HCT116 (cell line): ENCODE results near the gene HAND2. TPM values are rescaled to one million over a fixed set of nuclear protein-coding genes. Genes with fewer than 3 reads are reported as not detected.

ENCODE experiments used
- ATAC-seq: fragments of 200-7000 bp; cut with Tn5 transposase; 2 replicates; pipeline ENCODE4 v1.9.1; 2020; ENCODE audit warnings: mild to moderate bottlenecking, moderate library complexity
- BruUV-seq: library from RNA; stranded (reverse); fragments of 400-500 nt; replicated peaks from 2 replicates; lab custom pipeline; 2021; lab: Mats Ljungman, UMichigan
- CTCF ChIA-PET: fragments of 300-600 bp; sonication (Branson Sonifier 250); formaldehyde crosslinking; loops from one replicate; lab custom pipeline; 2021; ENCODE audit warnings: antibody characterized with exemption; lab: Charles Lee
- POLR2A ChIA-PET: fragments of 300-600, 350-600 bp; sonication (Branson Sonifier 250); formaldehyde crosslinking; loops from one replicate; lab custom pipeline; 2021; ENCODE audit warnings: antibody characterized with exemption; lab: Charles Lee
- RAD21 ChIA-PET, 2 experiments: fragments of 300-600 bp; sonication (Branson Sonifier 250); formaldehyde crosslinking; loops; one replicate each; lab custom pipeline; 2023; ENCODE audit warnings: low total read pairs in 2 of 2; ENCODE audit not compliant: uncharacterized antibody in 2 of 2, unreplicated experiment in 2 of 2, low non-redundant PET in 1 of 2; lab: Charles Lee
- DNase-seq: peaks from one replicate; pipeline ENCODE4 v3.0.0-alpha.2; 2010; ENCODE audit warnings: low read depth, low spot score
- H2AFZ ChIP-seq: fragments of 200-600 bp; shearing (Covaris generic), sonication (generic); 2 replicates; pipeline ENCODE4 v1.6.1; 2017; ENCODE audit warnings: low read depth, mixed run types, mixed read lengths, antibody characterized with exemption, low read length; ENCODE audit not compliant: poor library complexity, severe bottlenecking
- H3K27ac ChIP-seq: 2 replicates; pipeline ENCODE4 v1.5.1; 2012; ENCODE audit warnings: low read depth, low read length
- H3K27me3 ChIP-seq: fragments of 200-600 bp; sonication (generic); 2 replicates; pipeline ENCODE4 v1.6.1; 2016; ENCODE audit warnings: mixed run types, low read length, mixed read lengths; ENCODE audit not compliant: insufficient read depth
- H3K36me3 ChIP-seq, 2 experiments: fragments of 200-500 bp in 1 of 2; fragments of 200-600 bp in 1 of 2; sonication (Bioruptor generic) in 1 of 2; sonication (generic) in 1 of 2; 2 replicates each; pipeline versions ENCODE4 v1.5.1 to v1.6.1; 2014 to 2016; ENCODE audit warnings: low read length in 2 of 2, inconsistent platforms in 1 of 2, mixed read lengths in 1 of 2, mixed run types in 1 of 2; ENCODE audit not compliant: insufficient read depth in 2 of 2, control insufficient read depth in 1 of 2
- H3K4me1 ChIP-seq, 2 experiments: fragments of 200-600 bp in 1 of 2; sonication (generic) in 1 of 2; 2 replicates each; pipeline versions ENCODE4 v1.5.1 to v1.6.1; 2012 to 2017; ENCODE audit warnings: low read length in 2 of 2, inconsistent platforms in 1 of 2, mild to moderate bottlenecking in 1 of 2, mixed read lengths in 1 of 2, mixed run types in 1 of 2, moderate library complexity in 1 of 2; ENCODE audit not compliant: insufficient read depth in 2 of 2, control insufficient read depth in 1 of 2
- H3K4me2 ChIP-seq: fragments of 200-600 bp; sonication (generic); 2 replicates; pipeline ENCODE4 v1.6.1; 2017; ENCODE audit warnings: mixed run types, low read length, mixed read lengths
- H3K4me3 ChIP-seq, 2 experiments: fragments of 200-600 bp in 1 of 2; sonication (generic) in 1 of 2; replicated peaks in 1 of 2; 2 replicates each; pipeline ENCODE4 v1.5.1; 2011 to 2016; ENCODE audit warnings: low read length in 2 of 2, control low read depth in 1 of 2, low read depth in 1 of 2, mild to moderate bottlenecking in 1 of 2, mixed read lengths in 1 of 2, mixed run types in 1 of 2
- H3K79me2 ChIP-seq: fragments of 200-600 bp; sonication (generic); 2 replicates; pipeline ENCODE4 v1.6.1; 2017; ENCODE audit warnings: mild to moderate bottlenecking, mixed run types, low read length, moderate library complexity, mixed read lengths; ENCODE audit not compliant: insufficient read depth
- H3K9ac ChIP-seq: fragments of 200-600 bp; sonication (generic); 2 replicates; pipeline ENCODE4 v1.6.1; 2016; ENCODE audit warnings: low read length, mixed read lengths
- H3K9me2 ChIP-seq: fragments of 200-600 bp; sonication (generic), shearing (Covaris generic); 2 replicates; pipeline ENCODE4 v1.6.1; 2017; ENCODE audit warnings: mixed run types, mild to moderate bottlenecking, moderate library complexity; ENCODE audit not compliant: insufficient read depth
- H3K9me3 ChIP-seq, 2 experiments: fragments of 200-500 bp in 1 of 2; fragments of 200-600 bp in 1 of 2; sonication (Bioruptor generic) in 1 of 2; sonication (generic) in 1 of 2; 2 replicates each; pipeline ENCODE4 v1.6.1; 2014 to 2017; ENCODE audit warnings: low read length in 2 of 2, mixed read lengths in 2 of 2, inconsistent platforms in 1 of 2, low read depth in 1 of 2, mild to moderate bottlenecking in 1 of 2, mixed run types in 1 of 2, moderate library complexity in 1 of 2; ENCODE audit not compliant: control insufficient read depth in 1 of 2, insufficient read depth in 1 of 2
- H4K20me1 ChIP-seq: fragments of 200-600 bp; sonication (generic), shearing (Covaris generic); 2 replicates; pipeline ENCODE4 v1.6.1; 2017; ENCODE audit warnings: mixed run types, mild to moderate bottlenecking, moderate library complexity; ENCODE audit not compliant: insufficient read depth
- CEBPB ChIP-seq: IDR thresholded peaks from 2 replicates; pipeline ENCODE4 v1.6.1; 2012; ENCODE audit warnings: low read depth
- CTCF ChIP-seq, 3 experiments: fragments of 200-600 bp in 1 of 3; sonication (generic) in 1 of 3; IDR thresholded peaks in 2 of 3; conservative IDR thresholded peaks in 1 of 3; 2 replicates each; pipeline ENCODE4 v1.5.1; 2012 to 2017; ENCODE audit warnings: low read depth in 2 of 3, low read length in 2 of 3, antibody characterized with exemption in 1 of 3, borderline replicate concordance in 1 of 3, control low read depth in 1 of 3, mild to moderate bottlenecking in 1 of 3, mixed read lengths in 1 of 3, mixed run types in 1 of 3, moderate library complexity in 1 of 3; ENCODE audit not compliant: insufficient read depth in 1 of 3
- ELF1 ChIP-seq: IDR thresholded peaks from 2 replicates; pipeline ENCODE4 v1.6.1; 2012; ENCODE audit warnings: low read depth, borderline replicate concordance
- EZH2 ChIP-seq: fragments of 200-600 bp; sonication (generic); IDR thresholded peaks from 2 replicates; pipeline ENCODE4 v1.6.1; 2017; ENCODE audit warnings: antibody characterized with exemption, mixed run types
- EZH2phosphoT487 ChIP-seq: fragments of 200-600 bp; IDR thresholded peaks from 2 replicates; pipeline ENCODE4 v1.6.1; 2018; ENCODE audit warnings: antibody characterized with exemption, borderline replicate concordance
- FOSL1 ChIP-seq: IDR thresholded peaks from 2 replicates; pipeline ENCODE4 v1.6.1; 2012; ENCODE audit warnings: low read depth
- MAX ChIP-seq: IDR thresholded peaks from 2 replicates; pipeline ENCODE4 v1.6.1; 2012
- POLR2AphosphoS5 ChIP-seq: IDR thresholded peaks from 2 replicates; pipeline ENCODE4 v1.6.1; 2011; ENCODE audit warnings: mild to moderate bottlenecking, low read depth, low read length, moderate library complexity
- RAD21 ChIP-seq: IDR thresholded peaks from 2 replicates; pipeline ENCODE4 v1.6.1; 2012; ENCODE audit warnings: low read depth, mild to moderate bottlenecking
- SIN3A ChIP-seq: IDR thresholded peaks from 2 replicates; pipeline ENCODE4 v1.6.1; 2012; ENCODE audit warnings: low read depth
- SP1 ChIP-seq: IDR thresholded peaks from 2 replicates; pipeline ENCODE4 v1.6.1; 2012; ENCODE audit warnings: low read depth
- SRF ChIP-seq: IDR thresholded peaks from 2 replicates; pipeline ENCODE4 v1.6.1; 2012; ENCODE audit warnings: low read depth
- YY1 ChIP-seq: IDR thresholded peaks from 2 replicates; pipeline ENCODE4 v1.6.1; 2011; ENCODE audit warnings: low read length, low read depth, moderate library complexity, mild to moderate bottlenecking; ENCODE audit not compliant: insufficient replicate concordance; ENCODE audit errors: extremely low read depth
- ZBTB33 ChIP-seq: IDR thresholded peaks from 2 replicates; pipeline ENCODE4 v1.6.1; 2011; ENCODE audit warnings: mild to moderate bottlenecking, low read length, moderate library complexity; ENCODE audit not compliant: insufficient replicate concordance; ENCODE audit errors: extremely low read depth
- ZNF274 ChIP-seq: fragments of 200-500 bp; sonication (Bioruptor generic); IDR thresholded peaks from 2 replicates; pipeline ENCODE4 v1.6.1; 2014; ENCODE audit warnings: mild to moderate bottlenecking, low read depth, low read length, inconsistent platforms
- intact Hi-C: fragments of 100-400 bp; cut with micrococcal nuclease; formaldehyde crosslinking; loops from 2 replicates; pipeline ENCODE4 v1.10.0; 2022
- total RNA-seq: library from RNA; stranded (reverse); gene quantifications from one replicate; pipeline ENCODE4 v1.2.1, GENCODE V29; 2021; ENCODE audit not compliant: unreplicated experiment

The HAND2 gene
- total RNA-seq, 1 experiment from 2014 or later = not detected

GRCh38 chr4:173488656-173489055 is 41.4 kb downstream of the HAND2 start:
- H3K79me2 ChIP-seq = no peaks in the 10 kb centered on the region
- H3K9ac ChIP-seq = no peak overlapping the region
- H2AFZ ChIP-seq = no peak overlapping the region
- no TSS peak for BruUV-seq
- H3K9me2 ChIP-seq = no peaks in the 10 kb centered on the region
- ATAC-seq (no peak), DNase-seq (no peak)
- H3K9me3 ChIP-seq = no peaks in the 10 kb centered on the region
- H3K27ac ChIP-seq = no peak overlapping the region
- H4K20me1 ChIP-seq = no peaks in the 10 kb centered on the region
- peaks cover 4 to 7% of the 10 kb centered on the region in 2 experiments; a peak in 3 of 4 replicates for H3K4me1 ChIP-seq
- ChIA-PET POLR2A (no interaction called here), CTCF (no interaction called here), RAD21 (no interaction called here)
- H3K27me3 ChIP-seq = no peaks in the 10 kb centered on the region
- no peak overlapping the region for H3K4me3 ChIP-seq
- no peak overlapping the region for H3K4me2 ChIP-seq
- intact Hi-C loops = no loop called here
- H3K36me3 ChIP-seq = no peaks in the 10 kb centered on the region
- TF ChIP-seq FOSL1 (no peak), ZBTB33 (no peak), CTCF (IDR thresholded peaks at IDR 0.05 in 2 of 3, conservative IDR thresholded peaks at IDR 0.05 in 1 of 3; ENCODE audit: borderline replicate concordance in 1 of 3, insufficient read depth in 1 of 3, low read depth in 2 of 3, low read length in 2 of 3) (no peak), SP1 (no peak), RAD21 (no peak), MAX (no peak), CEBPB (no peak), SRF (no peak), SIN3A (no peak), ZNF274 (no peak), EZH2phosphoT487 (no peak), EZH2 (no peak), YY1 (no peak), ELF1 (no peak), POLR2AphosphoS5 (no peak)
